LNCAP (cell line): ENCODE data around the gene PROZ.

Experiments
- CTCF ChIP-seq: fragments of 450-650 bp; IDR thresholded peaks from 2 replicates; pipeline ENCODE4 v1.5.1; 2017; ENCODE audit warnings: mild to moderate bottlenecking

Gene PROZ

GRCh38 chr13:113148940-113149503 is 9.4 kb upstream of the PROZ start:
- no peak for TF ChIP-seq CTCF

DNA sequence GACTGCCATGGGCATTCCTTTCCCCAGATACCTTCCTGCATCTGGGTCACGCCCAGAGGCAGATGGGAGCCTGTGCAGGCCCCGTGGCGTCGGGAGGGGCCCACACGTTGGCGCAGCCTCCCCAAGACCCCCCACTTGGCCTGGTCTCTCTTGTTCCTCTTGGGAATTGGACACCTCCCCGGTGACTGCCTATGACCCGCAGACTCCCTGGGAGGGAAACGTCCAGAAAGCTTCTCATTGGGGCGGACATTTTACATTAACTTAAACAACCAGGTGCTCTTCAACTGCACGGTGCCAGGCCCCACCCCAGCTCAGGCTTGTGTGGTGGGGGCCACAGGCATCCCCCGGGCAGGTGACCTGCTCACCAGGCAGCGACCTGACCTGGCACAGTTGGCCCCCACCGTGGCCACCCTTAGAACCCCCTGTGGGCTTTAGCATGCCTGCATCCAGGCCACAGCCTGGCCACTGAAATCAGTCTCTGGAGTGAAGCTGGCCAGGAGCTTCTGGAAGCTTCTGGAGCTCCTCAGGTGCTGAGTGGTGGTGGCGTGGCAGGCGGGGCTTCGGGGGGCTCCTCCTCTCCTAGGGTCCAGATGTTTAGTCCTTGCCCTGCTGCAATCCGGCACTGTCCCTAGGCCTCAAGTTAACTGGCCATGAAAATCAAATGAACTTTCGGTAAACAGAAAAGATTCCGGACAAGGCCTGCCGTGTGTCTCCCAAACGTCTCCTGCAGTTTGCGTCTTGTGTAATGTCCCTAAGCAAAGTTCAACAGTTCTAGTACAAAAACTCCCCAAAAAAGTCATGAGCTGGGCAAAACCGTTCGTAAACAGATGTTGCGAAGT is 8.5 kb upstream of the PROZ start:
- TF ChIP-seq CTCF = no peak

GRCh38 chr13:113150550-113151365 is 7.7 kb upstream of the PROZ start:
- TF ChIP-seq CTCF = no peak

GRCh38 chr13:113151745-113152690 is 6.4 kb upstream of the PROZ start:
- no peak for TF ChIP-seq CTCF

DNA sequence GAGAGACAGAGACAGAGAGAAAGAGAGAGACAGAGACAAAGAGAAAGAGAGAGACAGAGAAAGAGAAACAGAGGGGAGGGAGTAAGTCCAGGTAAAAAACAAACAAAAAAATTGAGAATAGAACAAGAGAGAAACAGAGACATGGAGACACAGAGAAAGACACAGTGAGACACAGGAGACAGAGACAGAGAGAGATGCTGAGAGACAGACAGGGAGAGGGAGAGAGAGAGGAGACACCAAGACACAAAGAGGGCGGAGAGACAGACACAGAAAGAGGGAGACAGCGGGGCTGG is 5.8 kb upstream of the PROZ start:
- TF ChIP-seq CTCF = no peak

GRCh38 chr13:113152984-113153809 is 5.3 kb upstream of the PROZ start:
- no peak for TF ChIP-seq CTCF
